ENCODE measurements around the gene CTBP2. TPM values are rescaled to one million over a fixed set of nuclear protein-coding genes. Genes with fewer than 3 reads are reported as not detected.

The CTBP2 gene
- total RNA-seq, 2 experiments from 2014 or later: 0.29 to 0.40 TPM

DNA sequence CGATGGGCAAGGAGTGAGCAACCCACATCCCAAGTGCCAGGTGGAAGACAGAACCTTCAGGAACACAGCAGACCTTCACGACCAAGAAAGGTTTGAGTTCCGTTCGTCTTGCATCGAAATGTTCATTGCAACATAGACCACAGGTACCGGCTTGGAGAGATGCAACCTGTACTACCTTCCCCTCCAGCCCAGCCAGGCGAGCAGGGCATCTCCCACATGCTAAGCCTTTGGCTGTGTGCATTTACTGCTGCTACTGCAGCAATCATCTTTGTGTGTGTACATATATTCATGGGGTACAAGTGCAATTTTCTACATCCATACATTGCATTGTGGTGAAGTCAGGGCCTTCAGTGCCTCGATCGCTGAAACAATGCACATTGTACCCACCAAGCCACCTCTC, 58.8 kb downstream of the CTBP2 start:
- no peaks in the 10 kb centered on the region for H3K4me1 Mint-ChIP-seq (ENCODE audit: low read depth)
- no peak overlapping the region for H3K27ac Mint-ChIP-seq
- no peaks in the 10 kb centered on the region for H3K9me3 Mint-ChIP-seq (ENCODE audit: insufficient read depth)
- no peaks in the 10 kb centered on the region for H3K27me3 Mint-ChIP-seq (ENCODE audit: low read depth)
- no peak overlapping the region for H3K4me3 Mint-ChIP-seq
- ChIA-PET CTCF (no interaction called here), POLR2A (no interaction called here)
- no peaks in the 10 kb centered on the region for H3K36me3 Mint-ChIP-seq (ENCODE audit: low read depth)
- ATAC-seq (no peak), DNase-seq (no peak)

DNA sequence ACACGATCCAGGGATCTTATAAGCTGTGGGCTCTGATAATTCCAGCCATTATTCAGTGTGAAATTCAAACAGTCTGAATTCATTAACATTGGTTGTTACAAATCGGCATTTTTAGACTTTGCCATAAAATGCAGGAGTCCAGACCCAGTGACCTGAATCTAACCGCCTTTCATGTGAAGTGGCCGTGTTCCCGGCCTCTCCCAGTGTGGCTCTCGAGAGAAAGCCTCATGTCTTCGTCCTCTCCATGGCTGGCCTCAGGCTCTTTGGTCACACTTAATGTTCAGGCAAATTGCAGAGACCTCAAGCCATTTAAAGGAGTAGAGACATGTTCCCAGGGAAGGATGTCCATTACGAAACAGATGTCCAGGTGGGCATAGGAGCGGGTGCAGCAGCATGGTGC, 59.3 kb downstream of the CTBP2 start:
- CTCF ChIA-PET: no interaction called here
- no peak overlapping the region for H3K27ac Mint-ChIP-seq
- ATAC-seq: no peak
- H3K27me3 Mint-ChIP-seq (ENCODE audit: low read depth): no peaks in the 10 kb centered on the region
- POLR2A ChIA-PET: no interaction called here
- no peak for DNase-seq
- no peak overlapping the region for H3K4me3 Mint-ChIP-seq
- H3K9me3 Mint-ChIP-seq (ENCODE audit: insufficient read depth): no peaks in the 10 kb centered on the region
- no peaks in the 10 kb centered on the region for H3K4me1 Mint-ChIP-seq (ENCODE audit: low read depth)
- no peaks in the 10 kb centered on the region for H3K36me3 Mint-ChIP-seq (ENCODE audit: low read depth)

DNA sequence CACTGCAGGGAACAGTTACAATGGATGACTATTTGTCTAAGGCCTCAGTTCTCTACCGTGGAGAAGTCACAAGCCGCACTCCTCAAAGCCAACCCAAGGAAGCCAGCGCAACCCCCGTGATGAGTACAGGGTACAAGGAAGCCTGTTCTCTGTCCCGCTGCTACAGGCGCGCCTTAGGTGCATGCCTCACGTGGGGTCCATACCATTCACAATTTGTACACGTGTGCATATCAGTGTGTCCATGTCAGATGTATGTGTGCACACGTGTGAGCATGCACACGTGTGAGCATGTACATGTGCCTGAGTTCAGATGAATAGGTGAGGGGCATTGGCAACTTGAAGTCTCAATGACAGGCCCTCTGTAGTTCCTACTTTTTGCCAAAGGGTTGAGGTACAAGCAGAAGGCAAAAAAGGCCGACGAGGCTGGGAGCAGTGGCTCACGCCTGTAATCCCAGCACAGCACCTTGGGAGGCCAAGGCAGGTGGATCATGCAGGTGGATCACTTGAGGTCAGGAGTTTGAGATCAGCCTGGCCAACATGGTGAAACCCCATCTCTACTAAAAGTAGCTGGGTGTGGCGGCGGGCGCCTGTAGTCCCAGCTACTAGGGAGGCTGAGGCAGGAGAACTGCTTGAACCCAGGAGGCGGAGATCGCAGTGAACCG, 62.8 kb downstream of the CTBP2 start:
- H3K27me3 Mint-ChIP-seq (ENCODE audit: low read depth): no peaks in the 10 kb centered on the region
- H3K36me3 Mint-ChIP-seq (ENCODE audit: low read depth): no peaks in the 10 kb centered on the region
- ATAC-seq (no peak), DNase-seq (no peak)
- no peak overlapping the region for H3K4me3 Mint-ChIP-seq
- H3K4me1 Mint-ChIP-seq (ENCODE audit: low read depth): no peaks in the 10 kb centered on the region
- CTCF ChIA-PET: no interaction called here
- POLR2A ChIA-PET: no interaction called here
- no peak overlapping the region for H3K27ac Mint-ChIP-seq
- no peaks in the 10 kb centered on the region for H3K9me3 Mint-ChIP-seq (ENCODE audit: insufficient read depth)

DNA sequence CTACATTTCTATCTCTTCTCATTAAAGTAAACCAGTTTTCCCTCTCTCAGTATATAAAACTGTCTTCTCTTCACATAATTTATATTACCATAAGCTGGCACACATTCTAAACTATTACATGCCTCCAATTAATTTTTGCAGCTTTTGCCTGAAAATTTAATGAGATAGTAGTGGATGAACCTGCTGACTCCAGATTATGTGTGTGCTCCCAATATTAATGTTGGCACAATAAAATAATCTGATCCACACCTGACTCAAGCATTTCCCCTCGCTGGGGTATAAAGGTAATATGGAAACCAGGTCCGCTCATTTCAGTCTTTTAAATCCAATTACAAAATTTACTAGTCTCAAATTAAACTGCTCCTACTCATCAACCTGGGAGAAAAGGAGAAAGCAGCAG, 63.4 kb downstream of the CTBP2 start:
- Mint-ChIP-seq H3K9me3 (ENCODE audit: insufficient read depth) (no peaks in the 10 kb centered on the region), H3K4me3 (no peak overlapping the region), H3K27me3 (ENCODE audit: low read depth) (no peaks in the 10 kb centered on the region), H3K36me3 (ENCODE audit: low read depth) (no peaks in the 10 kb centered on the region), H3K4me1 (ENCODE audit: low read depth) (no peaks in the 10 kb centered on the region), H3K27ac (no peak overlapping the region)
- no peak for DNase-seq
- POLR2A ChIA-PET: no interaction called here
- CTCF ChIA-PET: no interaction called here
- no peak for ATAC-seq

DNA sequence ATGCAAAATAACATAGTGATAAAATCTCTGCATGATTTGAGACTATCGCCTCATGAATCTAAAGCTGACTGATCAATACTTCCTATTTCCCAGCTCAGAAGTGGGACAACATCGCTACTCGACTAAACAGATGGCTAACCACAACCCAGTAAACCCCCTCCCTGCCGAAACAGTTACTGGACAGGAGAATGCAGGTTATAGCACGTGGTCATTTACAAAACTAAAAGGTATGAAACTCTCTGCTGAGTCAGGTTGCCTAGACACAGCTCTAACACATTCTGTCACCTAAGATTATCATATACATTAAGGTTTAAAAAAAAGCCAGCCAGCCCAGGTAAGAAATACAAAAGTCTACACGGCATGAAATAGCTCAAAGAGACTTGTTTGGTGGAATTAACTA, 64.0 kb downstream of the CTBP2 start:
- ChIA-PET POLR2A (no interaction called here), CTCF (no interaction called here)
- no peak for DNase-seq
- ATAC-seq: no peak
- Mint-ChIP-seq H3K4me3 (no peak overlapping the region), H3K9me3 (ENCODE audit: insufficient read depth) (no peaks in the 10 kb centered on the region), H3K4me1 (ENCODE audit: low read depth) (no peaks in the 10 kb centered on the region), H3K27me3 (ENCODE audit: low read depth) (no peaks in the 10 kb centered on the region), H3K27ac (no peak overlapping the region), H3K36me3 (ENCODE audit: low read depth) (no peaks in the 10 kb centered on the region)

DNA sequence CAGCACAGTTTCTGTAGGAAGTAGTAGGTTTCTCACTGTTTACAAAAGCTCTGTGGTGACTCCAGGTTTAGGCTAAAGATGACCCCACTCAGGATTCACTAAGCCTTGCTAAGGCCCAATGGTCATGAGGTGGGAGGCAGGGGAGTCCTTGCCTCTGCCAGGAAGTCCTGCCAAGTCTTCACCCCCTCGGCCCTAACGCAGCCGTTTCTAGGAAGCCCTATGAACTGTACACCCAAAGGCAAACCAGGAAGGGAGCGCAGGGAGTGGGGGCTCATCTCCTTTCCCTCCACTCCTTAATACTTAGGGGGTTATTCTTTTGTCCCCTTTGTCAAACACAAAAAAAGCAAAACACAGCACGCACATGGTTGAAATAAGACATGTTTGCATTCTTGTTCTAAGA, 64.6 kb downstream of the CTBP2 start:
- Mint-ChIP-seq H3K4me3 (no peak overlapping the region), H3K9me3 (ENCODE audit: insufficient read depth) (no peaks in the 10 kb centered on the region), H3K27ac (no peak overlapping the region), H3K36me3 (ENCODE audit: low read depth) (no peaks in the 10 kb centered on the region), H3K4me1 (ENCODE audit: low read depth) (no peaks in the 10 kb centered on the region), H3K27me3 (ENCODE audit: low read depth) (no peaks in the 10 kb centered on the region)
- POLR2A ChIA-PET: no interaction called here
- DNase-seq: no peak
- ATAC-seq: no peak
- CTCF ChIA-PET: no interaction called here

DNA sequence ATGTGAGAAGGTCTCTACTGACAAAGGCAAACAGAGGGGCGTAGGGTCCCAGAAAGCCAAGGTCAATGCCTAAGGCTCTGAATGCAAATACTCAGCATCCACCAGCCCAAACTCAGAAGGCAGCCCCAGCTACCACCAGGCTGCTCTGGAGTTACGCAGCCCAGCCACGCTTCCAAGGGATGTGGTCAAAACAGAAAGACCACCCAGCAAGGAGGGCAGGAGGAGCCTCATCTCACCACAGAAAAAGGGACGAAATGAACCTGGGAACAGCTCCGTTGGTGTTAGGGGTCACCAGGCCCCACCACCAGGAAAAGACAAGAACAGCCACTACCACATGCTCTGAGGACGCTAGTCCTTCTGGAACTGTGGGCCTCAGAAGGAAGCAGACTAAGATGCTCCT, 65.1 kb downstream of the CTBP2 start:
- Mint-ChIP-seq H3K4me1 (ENCODE audit: low read depth) (no peaks in the 10 kb centered on the region), H3K36me3 (ENCODE audit: low read depth) (no peaks in the 10 kb centered on the region), H3K27ac (no peak overlapping the region), H3K4me3 (no peak overlapping the region), H3K27me3 (ENCODE audit: low read depth) (no peaks in the 10 kb centered on the region), H3K9me3 (ENCODE audit: insufficient read depth) (no peaks in the 10 kb centered on the region)
- no peak for DNase-seq
- ChIA-PET POLR2A (no interaction called here), CTCF (no interaction called here)
- no peak for ATAC-seq

DNA sequence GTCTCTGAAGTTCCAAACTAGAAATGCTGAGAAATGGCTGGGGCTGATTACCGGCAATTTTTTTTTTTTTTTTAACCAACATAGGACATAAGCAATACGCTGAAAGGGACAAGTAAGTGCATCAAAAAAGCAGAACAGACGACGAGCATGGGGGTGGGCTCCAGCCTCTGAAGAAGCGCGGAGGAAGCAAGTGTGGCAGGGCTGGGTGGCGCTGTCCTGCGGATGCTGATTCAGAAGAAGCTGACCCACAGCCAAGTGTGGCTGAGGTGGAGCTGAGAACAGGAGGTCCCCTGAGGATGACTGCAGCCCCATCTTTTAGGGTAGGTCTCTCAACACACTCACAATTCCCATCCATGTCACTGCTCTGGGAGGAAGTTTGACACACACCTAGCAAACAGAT, 65.6 kb downstream of the CTBP2 start:
- H3K36me3 Mint-ChIP-seq (ENCODE audit: low read depth): no peaks in the 10 kb centered on the region
- H3K4me3 Mint-ChIP-seq: no peak overlapping the region
- no peaks in the 10 kb centered on the region for H3K4me1 Mint-ChIP-seq (ENCODE audit: low read depth)
- DNase-seq (no peak), ATAC-seq (no peak)
- POLR2A ChIA-PET: no interaction called here
- no peaks in the 10 kb centered on the region for H3K9me3 Mint-ChIP-seq (ENCODE audit: insufficient read depth)
- H3K27ac Mint-ChIP-seq: no peak overlapping the region
- H3K27me3 Mint-ChIP-seq (ENCODE audit: low read depth): no peaks in the 10 kb centered on the region
- CTCF ChIA-PET: no interaction called here

DNA sequence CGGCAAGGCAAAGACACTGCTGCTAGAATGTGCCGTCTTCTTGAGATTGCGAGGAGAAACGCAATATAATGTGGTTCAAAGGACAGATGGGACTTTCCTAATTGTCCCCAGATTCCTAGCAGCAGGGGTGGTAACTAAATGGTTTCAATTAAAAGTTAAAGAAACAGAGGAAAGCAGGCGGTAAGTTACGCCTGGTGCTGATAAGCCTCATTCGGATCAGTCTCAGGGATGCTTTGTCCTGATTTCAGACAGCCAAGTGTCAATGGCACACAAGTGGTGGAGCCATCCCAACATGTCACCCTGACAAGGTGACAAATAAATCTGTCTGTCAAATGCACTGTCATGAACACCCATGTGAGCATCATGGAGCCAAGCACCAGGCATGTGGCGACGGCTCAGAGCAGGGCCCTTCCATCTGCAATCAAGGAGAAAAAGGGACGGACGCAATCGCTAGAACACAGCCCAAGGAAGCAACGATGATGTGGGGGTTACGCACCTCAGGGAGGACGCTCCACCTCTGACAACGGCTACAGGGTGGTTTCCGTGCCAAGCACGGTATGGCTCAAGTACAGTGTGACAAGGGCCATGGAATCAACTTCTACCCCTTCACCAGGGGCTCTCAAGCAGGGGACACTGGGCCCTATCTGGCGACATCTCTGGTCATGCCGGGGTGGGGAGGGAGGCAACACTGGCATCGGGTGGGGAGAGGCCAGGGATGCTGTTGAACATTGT, 66.2 kb downstream of the CTBP2 start:
- Mint-ChIP-seq H3K4me1 (ENCODE audit: low read depth) (no peaks in the 10 kb centered on the region), H3K36me3 (ENCODE audit: low read depth) (no peaks in the 10 kb centered on the region), H3K27ac (no peak overlapping the region), H3K4me3 (no peak overlapping the region), H3K9me3 (ENCODE audit: insufficient read depth) (no peaks in the 10 kb centered on the region), H3K27me3 (ENCODE audit: low read depth) (no peaks in the 10 kb centered on the region)
- CTCF ChIA-PET: no interaction called here
- DNase-seq (no peak), ATAC-seq (no peak)
- POLR2A ChIA-PET: no interaction called here

DNA sequence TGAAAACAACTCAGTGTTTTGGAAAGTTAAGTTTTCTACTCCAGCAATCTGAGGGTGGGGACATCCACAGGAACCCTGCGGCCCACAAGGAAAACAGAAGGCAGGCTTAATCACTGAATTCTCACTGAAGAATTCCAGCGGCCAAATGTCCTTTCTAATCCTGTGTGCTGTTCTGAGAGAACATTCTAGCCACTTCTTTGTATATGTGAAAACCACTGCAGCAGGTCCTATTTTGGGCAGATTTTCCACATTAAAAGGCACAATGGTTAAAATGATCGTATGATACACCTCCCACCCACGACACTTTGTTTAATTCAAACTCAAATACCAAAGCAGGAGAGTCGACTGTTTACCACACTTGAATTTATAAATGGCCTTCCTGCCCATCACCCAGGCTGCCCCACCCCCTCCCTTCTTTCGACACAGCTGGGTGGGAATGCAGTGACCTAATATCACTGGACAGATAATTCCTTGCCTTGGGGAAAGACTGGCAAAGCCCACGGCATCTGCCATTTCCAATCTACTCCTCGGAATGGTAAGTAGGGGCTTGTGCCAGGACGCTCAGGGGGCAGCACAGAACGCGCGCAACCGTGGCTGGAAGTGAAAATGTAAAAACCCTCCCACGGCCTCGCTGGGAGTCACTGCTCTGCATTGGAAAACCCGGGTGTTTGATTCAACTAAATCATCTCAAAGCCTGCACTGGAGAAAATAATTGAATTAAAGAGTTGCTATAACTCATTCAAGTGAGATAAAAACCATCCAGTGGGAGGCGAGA, 67.0 kb downstream of the CTBP2 start:
- no peak overlapping the region for H3K27ac Mint-ChIP-seq
- no peaks in the 10 kb centered on the region for H3K36me3 Mint-ChIP-seq (ENCODE audit: low read depth)
- H3K4me3 Mint-ChIP-seq: no peak overlapping the region
- H3K4me1 Mint-ChIP-seq (ENCODE audit: low read depth): no peaks in the 10 kb centered on the region
- POLR2A ChIA-PET: no interaction called here
- H3K27me3 Mint-ChIP-seq (ENCODE audit: low read depth): no peaks in the 10 kb centered on the region
- CTCF ChIA-PET: no interaction called here
- DNase-seq (no peak), ATAC-seq (no peak)
- H3K9me3 Mint-ChIP-seq (ENCODE audit: insufficient read depth): no peaks in the 10 kb centered on the region

DNA sequence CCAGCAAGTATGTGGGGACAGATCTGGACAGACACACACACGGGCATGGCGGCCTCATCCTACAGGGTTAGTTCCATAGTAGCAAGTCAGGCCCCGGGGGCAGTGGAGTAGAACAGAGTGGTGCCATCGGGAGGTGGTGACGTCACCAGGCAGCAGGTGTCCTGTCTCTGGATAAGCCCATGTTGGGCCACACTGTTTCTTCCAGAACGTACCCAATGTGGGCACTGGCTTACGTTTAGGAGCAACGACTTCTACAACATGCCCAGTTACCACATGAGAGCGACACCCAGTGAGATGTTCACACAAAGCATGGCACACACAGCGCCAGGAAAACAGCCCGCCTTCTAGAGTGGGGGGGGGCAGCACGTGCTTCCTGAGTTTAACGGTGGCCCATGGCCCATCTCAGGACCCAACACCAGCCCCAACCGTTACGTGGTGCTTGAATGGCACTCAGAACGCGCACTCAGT, 67.8 kb downstream of the CTBP2 start:
- DNase-seq: no peak
- ATAC-seq: no peak
- CTCF ChIA-PET: no interaction called here
- no peaks in the 10 kb centered on the region for H3K27me3 Mint-ChIP-seq (ENCODE audit: low read depth)
- no peaks in the 10 kb centered on the region for H3K36me3 Mint-ChIP-seq (ENCODE audit: low read depth)
- H3K4me3 Mint-ChIP-seq: no peak overlapping the region
- POLR2A ChIA-PET: no interaction called here
- no peaks in the 10 kb centered on the region for H3K9me3 Mint-ChIP-seq (ENCODE audit: insufficient read depth)
- H3K27ac Mint-ChIP-seq: no peak overlapping the region
- no peaks in the 10 kb centered on the region for H3K4me1 Mint-ChIP-seq (ENCODE audit: low read depth)

DNA sequence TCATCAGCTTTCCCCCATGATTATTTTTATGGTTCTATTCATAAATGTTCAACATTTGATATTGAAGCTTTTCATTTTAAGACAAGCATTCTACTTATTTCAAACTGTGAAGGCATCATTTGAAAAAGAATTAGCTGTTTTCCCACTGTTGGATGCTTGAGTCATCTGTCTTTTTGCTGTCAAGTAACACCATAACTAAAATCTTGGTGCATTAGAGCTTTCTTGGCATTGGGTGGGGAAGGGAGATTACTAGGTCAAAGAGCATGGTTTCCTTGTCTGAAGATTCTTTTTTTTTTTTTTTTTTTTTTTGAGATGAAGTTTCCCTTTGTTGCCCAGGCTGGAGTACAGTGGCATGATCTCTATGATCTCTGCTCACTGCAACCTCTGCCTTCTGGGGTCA, 68.5 kb downstream of the CTBP2 start:
- no peak for DNase-seq
- CTCF ChIA-PET: interaction anchor here (0.7 to 0.8 kb wide), 2 partner anchors 11 to 42 kb away, joined by 3 to 4 read pairs; no protein-coding TSS in a partner anchor
- H3K4me3 Mint-ChIP-seq: no peak overlapping the region
- H3K27me3 Mint-ChIP-seq (ENCODE audit: low read depth): no peaks in the 10 kb centered on the region
- no peak for ATAC-seq
- no peaks in the 10 kb centered on the region for H3K9me3 Mint-ChIP-seq (ENCODE audit: insufficient read depth)
- H3K36me3 Mint-ChIP-seq (ENCODE audit: low read depth): no peaks in the 10 kb centered on the region
- H3K27ac Mint-ChIP-seq: no peak overlapping the region
- no peaks in the 10 kb centered on the region for H3K4me1 Mint-ChIP-seq (ENCODE audit: low read depth)
- POLR2A ChIA-PET: interaction anchor here (0.7 kb wide), 1 partner anchor 1094 kb away, joined by 3 read pairs; no protein-coding TSS in a partner anchor
